IMR-90 (cell line): ENCODE data around the gene PRF1. TPM values are rescaled to one million over a fixed set of nuclear protein-coding genes. Genes with fewer than 3 reads are reported as not detected.

Experiments used
- ATAC-seq: fragments of 200-7000 bp; cut with Tn5 transposase; 2 replicates; pipeline ENCODE4 v1.9.1; 2020; ENCODE audit warnings: low read depth, mild to moderate bottlenecking, moderate library complexity
- BruUV-seq: library from RNA; stranded (reverse); fragments of 400-500 nt; replicated peaks from 2 replicates; lab custom pipeline; 2021; lab: Mats Ljungman, UMichigan
- CTCF ChIA-PET: fragments of 300-600 bp; formaldehyde crosslinking; extraction: SDS; loops from one replicate; lab custom pipeline; 2021; ENCODE audit warnings: antibody characterized with exemption; lab: Yijun Ruan, JAX
- POLR2A ChIA-PET: fragments of 300-600 bp; sonication (Branson Sonifier 250); formaldehyde crosslinking; loops from one replicate; lab custom pipeline; 2022; ENCODE audit warnings: antibody characterized with exemption; ENCODE audit not compliant: unreplicated experiment; lab: Charles Lee
- DNase-seq: peaks from one replicate; pipeline ENCODE4 v3.0.0; 2013
- H2AFZ ChIP-seq: replicated peaks from 2 replicates; pipeline ENCODE3; 2013; ENCODE audit warnings: low read length, mild to moderate bottlenecking; ENCODE audit not compliant: poor library complexity
- H2AK5ac ChIP-seq: 2 replicates; pipeline ENCODE4 v1.6.1; 2013; ENCODE audit warnings: low read depth, low read length, inconsistent platforms
- H2AK9ac ChIP-seq: replicated peaks from 2 replicates; pipeline ENCODE3; 2013; ENCODE audit warnings: mild to moderate bottlenecking, low read depth, low read length, moderate library complexity; ENCODE audit not compliant: poor library complexity
- H2BK120ac ChIP-seq: 2 replicates; pipeline ENCODE4 v1.6.1; 2013; ENCODE audit warnings: low read depth, low read length, inconsistent platforms
- H2BK15ac ChIP-seq: 3 replicates; pipeline ENCODE4 v1.6.1; 2013; ENCODE audit warnings: low read depth, low read length, inconsistent platforms
- H2BK20ac ChIP-seq: 2 replicates; pipeline ENCODE4 v1.6.1; 2013; ENCODE audit warnings: low read depth, mild to moderate bottlenecking, inconsistent platforms, low read length, moderate library complexity
- H2BK5ac ChIP-seq: 2 replicates; pipeline ENCODE4 v1.6.1; 2013; ENCODE audit warnings: mild to moderate bottlenecking, low read depth, low read length, inconsistent platforms; ENCODE audit not compliant: poor library complexity, severe bottlenecking
- H3K14ac ChIP-seq: replicated peaks from 2 replicates; pipeline ENCODE4 v1.6.1; 2013; ENCODE audit warnings: low read depth, low read length, inconsistent platforms
- H3K18ac ChIP-seq: 2 replicates; pipeline ENCODE4 v1.6.1; 2013; ENCODE audit warnings: low read depth, low read length, control low read depth
- H3K23ac ChIP-seq: 2 replicates; pipeline ENCODE4 v1.6.1; 2013; ENCODE audit warnings: low read depth, low read length, inconsistent platforms
- H3K27ac ChIP-seq: 2 replicates; pipeline ENCODE4 v1.5.1; 2013; ENCODE audit warnings: mild to moderate bottlenecking, control low read depth, low read length; ENCODE audit not compliant: insufficient read depth
- H3K27me3 ChIP-seq: 2 replicates; pipeline ENCODE4 v1.6.1; 2013; ENCODE audit warnings: low read length; ENCODE audit not compliant: control insufficient read depth, insufficient read depth
- H3K36me3 ChIP-seq: 2 replicates; pipeline ENCODE4 v1.6.1; 2013; ENCODE audit warnings: low read length, mixed read lengths; ENCODE audit not compliant: control insufficient read depth, insufficient read depth
- H3K4ac ChIP-seq: 2 replicates; pipeline ENCODE4 v1.6.1; 2013; ENCODE audit warnings: low read depth, low read length, inconsistent platforms
- H3K4me1 ChIP-seq: 2 replicates; pipeline ENCODE4 v1.6.1; 2013; ENCODE audit warnings: low read length, mixed read lengths; ENCODE audit not compliant: control insufficient read depth, insufficient read depth
- H3K4me2 ChIP-seq: 2 replicates; pipeline ENCODE4 v1.6.1; 2013; ENCODE audit warnings: low read depth, mild to moderate bottlenecking, control low read depth, low read length, moderate library complexity
- H3K4me3 ChIP-seq: 2 replicates; pipeline ENCODE4 v1.5.1; 2013; ENCODE audit warnings: low read depth, mild to moderate bottlenecking, control low read depth, low read length, moderate library complexity; ENCODE audit not compliant: insufficient read depth
- H3K56ac ChIP-seq: 2 replicates; pipeline ENCODE4 v1.6.1; 2013; ENCODE audit warnings: low read length, inconsistent platforms; ENCODE audit not compliant: insufficient read depth; ENCODE audit errors: extremely low read depth
- H3K79me1 ChIP-seq, 2 experiments: 2 replicates each; pipeline ENCODE4 v1.6.1; 2013; ENCODE audit warnings: low read length in 2 of 2, inconsistent platforms in 1 of 2, low read depth in 1 of 2
- H3K9ac ChIP-seq: 2 replicates; pipeline ENCODE4 v1.6.1; 2013; ENCODE audit warnings: low read depth, low read length, control low read depth
- H3K9me1 ChIP-seq: 2 replicates; pipeline ENCODE4 v1.6.1; 2013; ENCODE audit warnings: low read length, inconsistent platforms; ENCODE audit not compliant: insufficient read depth
- H3K9me3 ChIP-seq: 2 replicates; pipeline ENCODE4 v1.6.1; 2013; ENCODE audit warnings: low read length; ENCODE audit not compliant: control insufficient read depth, insufficient read depth
- H4K20me1 ChIP-seq: 2 replicates; pipeline ENCODE4 v1.6.1; 2013; ENCODE audit warnings: low read length, inconsistent platforms; ENCODE audit not compliant: insufficient read depth
- H4K5ac ChIP-seq: 2 replicates; pipeline ENCODE4 v1.6.1; 2013; ENCODE audit warnings: mild to moderate bottlenecking, low read depth, low read length, control low read depth
- H4K8ac ChIP-seq, 2 experiments: 2 replicates each; pipeline ENCODE4 v1.6.1; 2013; ENCODE audit warnings: low read depth in 2 of 2, low read length in 2 of 2, control low read depth in 1 of 2, inconsistent platforms in 1 of 2
- H4K91ac ChIP-seq: 2 replicates; pipeline ENCODE4 v1.6.1; 2013; ENCODE audit warnings: low read depth, low read length, inconsistent platforms; ENCODE audit not compliant: insufficient read depth
- BHLHE40 ChIP-seq: fragments of 150-350 bp; IDR thresholded peaks from 2 replicates; pipeline ENCODE4 v1.6.1; 2016; ENCODE audit warnings: mild to moderate bottlenecking, low read depth, low read length
- CEBPB ChIP-seq: IDR thresholded peaks from 2 replicates; pipeline ENCODE4 v1.6.1; 2012; ENCODE audit warnings: low read depth, low read length, improper control_type of control experiment
- CHD1 ChIP-seq: IDR thresholded peaks from 2 replicates; pipeline ENCODE4 v1.6.1; 2012; ENCODE audit warnings: low read depth, low read length, improper control_type of control experiment
- CTCF ChIP-seq: conservative IDR thresholded peaks from 2 replicates; pipeline ENCODE4 v1.5.1; 2012; ENCODE audit warnings: mild to moderate bottlenecking, low read depth, low read length, improper control_type of control experiment
- ELK1 ChIP-seq: fragments of 150-350 bp; IDR thresholded peaks from 2 replicates; pipeline ENCODE4 v1.6.1; 2016; ENCODE audit warnings: low read depth, mild to moderate bottlenecking, low read length, moderate library complexity, borderline replicate concordance
- FOS ChIP-seq: fragments of 150-350 bp; IDR thresholded peaks from 2 replicates; pipeline ENCODE4 v1.6.1; 2016; ENCODE audit warnings: low read depth, low read length
- MAFK ChIP-seq: IDR thresholded peaks from 2 replicates; pipeline ENCODE4 v1.6.1; 2012; ENCODE audit warnings: low read depth, low read length, improper control_type of control experiment
- MAZ ChIP-seq: IDR thresholded peaks from 2 replicates; pipeline ENCODE4 v1.6.1; 2012; ENCODE audit warnings: low read depth, mild to moderate bottlenecking, low read length, improper control_type of control experiment, moderate library complexity, borderline replicate concordance
- MXI1 ChIP-seq: IDR thresholded peaks from 2 replicates; pipeline ENCODE4 v1.6.1; 2012; ENCODE audit warnings: low read depth, mild to moderate bottlenecking, low read length, moderate library complexity, borderline replicate concordance
- NFE2L2 ChIP-seq: fragments of 150-350 bp; IDR thresholded peaks from 2 replicates; pipeline ENCODE4 v1.6.1; 2016; ENCODE audit warnings: low read depth, mild to moderate bottlenecking, low read length
- POLR2A ChIP-seq: IDR thresholded peaks from 2 replicates; pipeline ENCODE4 v1.6.1; 2012; ENCODE audit warnings: mild to moderate bottlenecking, low read depth, low read length
- RAD21 ChIP-seq: IDR thresholded peaks from 2 replicates; pipeline ENCODE4 v1.6.1; 2012; ENCODE audit warnings: low read length, improper control_type of control experiment
- RCOR1 ChIP-seq: IDR thresholded peaks from 2 replicates; pipeline ENCODE4 v1.6.1; 2012; ENCODE audit warnings: mild to moderate bottlenecking, low read length, improper control_type of control experiment; ENCODE audit not compliant: insufficient replicate concordance
- RFX5 ChIP-seq: IDR thresholded peaks from 2 replicates; pipeline ENCODE4 v1.8.0; 2012; ENCODE audit warnings: low read depth, mild to moderate bottlenecking, low read length, moderate library complexity
- SMC3 ChIP-seq: fragments of 150-350 bp; IDR thresholded peaks from 2 replicates; pipeline ENCODE4 v1.6.1; 2016; ENCODE audit warnings: low read depth, mild to moderate bottlenecking, antibody characterized with exemption, low read length, moderate library complexity
- USF2 ChIP-seq: fragments of 150-350 bp; IDR thresholded peaks from 2 replicates; pipeline ENCODE4 v1.6.1; 2017; ENCODE audit warnings: mild to moderate bottlenecking, antibody characterized with exemption, low read length, low read depth
- WGBS, 2 experiments: methylation state at CpG; one replicate each; pipeline versions ENCODE4 v1.1.5 to v1.1.7; 2013; ENCODE audit warnings: missing lambda C conversion rate in 2 of 2; ENCODE audit not compliant: insufficient read length in 1 of 2; ENCODE audit errors: extremely low coverage in 2 of 2; 5-methylcytosine and 5-hydroxymethylcytosine counted together
- dilution Hi-C: fragments of 300-500 bp; cut with HindIII; formaldehyde crosslinking; loops from one replicate; pipeline ENCODE4 v1.14.3; 2018; ENCODE audit warnings: low sequenced_read_pairs; ENCODE audit not compliant: unreplicated experiment
- in situ Hi-C: fragments of 300-500 bp; cut with MboI; formaldehyde crosslinking; loops from 3 replicates; pipeline ENCODE4 v1.14.3; 2019; ENCODE audit warnings: low sequenced_read_pairs, inconsistent platforms, mixed read lengths
- intact Hi-C: fragments of 100-400 bp; cut with micrococcal nuclease; formaldehyde crosslinking; loops from 2 replicates; pipeline ENCODE4 v1.10.0; 2022
- polyA plus RNA-seq, 3 experiments: library from polyadenylated mRNA; depleted of rRNA; stranded (reverse); fragments of >200 nt; gene quantifications; 2 replicates each; pipeline ENCODE4 v1.2.3, GENCODE V29; 2012; ENCODE audit warnings: low replicate concordance in 1 of 3
- total RNA-seq: library from RNA; depleted of rRNA; stranded (reverse); fragments of >200 nt; gene quantifications from 2 replicates; pipeline ENCODE4 v1.2.3, GENCODE V29; 2012

Gene PRF1
- total and polyA plus RNA-seq, 2 of the 4 experiments (the other 2 are of a cell fraction): not detected

- no CpG with 5 or more reads among the region's 8 CpGs for WGBS, 2 experiments
- Histone ChIP-seq H3K79me1 (no peaks in the 10 kb centered on the region), H3K36me3 (no peaks in the 10 kb centered on the region), H2BK15ac (no peak overlapping the region), H3K4ac (no peak overlapping the region), H3K56ac (no peak overlapping the region), H3K9me3 (no peaks in the 10 kb centered on the region), H2BK20ac (no peak overlapping the region), H3K9me1 (no peaks in the 10 kb centered on the region), H4K5ac (no peak overlapping the region), H2BK120ac (no peak overlapping the region), H4K8ac (no peak overlapping the region), H3K23ac (no peak overlapping the region), H3K14ac (no peak overlapping the region), H2AFZ (no peak overlapping the region), H4K91ac (no peak overlapping the region), H2AK9ac (no peak overlapping the region), H4K20me1 (no peaks in the 10 kb centered on the region), H2AK5ac (no peak overlapping the region), H3K27me3 (peaks cover 30% of the 10 kb centered on the region), H3K4me2 (no peak overlapping the region), H3K27ac (no peak overlapping the region), H3K4me1 (peaks cover 3% of the 10 kb centered on the region; the same call in 1 of the 2 replicates), H3K18ac (no peak overlapping the region), H3K9ac (no peak overlapping the region), H3K4me3 (no peak overlapping the region), H2BK5ac (no peak overlapping the region)
- CTCF ChIA-PET: no interaction called here
- POLR2A ChIA-PET: no interaction called here
- ATAC-seq (no peak), DNase-seq (no peak)
- TF ChIP-seq ELK1 (no peak), SMC3 (no peak), BHLHE40 (no peak), RCOR1 (no peak), RAD21 (no peak), MAFK (no peak), FOS (no peak), CEBPB (no peak), CTCF (no peak), CHD1 (no peak), USF2 (no peak), POLR2A (no peak), RFX5 (no peak), MAZ (no peak), MXI1 (no peak), NFE2L2 (no peak)
- intact Hi-C loops (no loop called here), dilution Hi-C loops (no loop called here), in situ Hi-C loops (no loop called here)
- BruUV-seq: no TSS peak
These were observed 16.9 kb downstream of the PRF1 start for GRCh38 chr10:70585578-70586169.
